HCEC 1CT (cell line): ENCODE measurements around the gene SCNN1B.
"Not testable (repeated sequence)": the region's sequence is repeated elsewhere in the genome, so short reads cannot be mapped to it uniquely, and the experiment has no call there.

Source experiments
- DNase-seq: peaks from one replicate; pipeline ENCODE4 v3.0.0-alpha.2; 2017

Gene SCNN1B

GRCh38 chr16:23302045-23302956, at the start of gene SCNN1B:
TSS of gene SCNN1B (plus strand) at chr16:23302302. CDS start at chr16:23348600, 46,298 bp downstream.
- DNase-seq, result no peak

DNA sequence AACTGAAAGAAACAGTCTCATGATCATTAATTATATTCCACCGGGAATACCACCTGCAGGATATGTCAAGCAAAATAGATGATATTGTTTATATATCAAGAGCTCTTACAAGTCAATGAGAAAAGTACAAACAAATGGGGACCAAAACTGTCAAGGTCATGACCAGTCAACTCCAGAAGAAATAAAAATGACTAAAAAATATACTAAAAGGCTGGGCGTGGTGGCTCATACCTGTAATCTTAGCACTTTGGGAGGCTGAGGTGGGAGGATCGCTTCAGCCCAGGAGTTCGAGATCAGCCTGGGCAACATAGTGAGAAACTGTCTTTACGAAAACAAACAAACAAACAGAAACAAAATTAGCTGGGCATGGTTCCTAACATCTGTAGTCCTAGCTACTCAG, 49.8 kb upstream of the SCNN1B start:
- DNase-seq, result no peak

DNA sequence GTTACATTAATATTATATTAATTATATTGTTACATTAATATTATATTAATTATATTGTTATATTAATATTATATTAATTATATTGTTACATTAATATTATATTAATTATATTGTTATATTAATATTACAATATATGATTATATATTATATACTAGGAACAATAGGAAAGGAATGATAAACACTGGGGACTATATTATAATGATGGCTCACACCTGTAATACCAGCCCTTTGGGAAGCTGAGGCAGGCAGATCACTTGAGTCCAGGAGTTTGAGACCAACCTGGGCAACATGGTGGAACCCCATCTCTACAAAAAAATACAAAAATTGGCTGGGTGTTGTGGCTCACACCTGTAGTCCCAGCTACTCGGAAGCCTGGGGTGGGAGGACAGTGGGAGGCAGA, 48.5 kb upstream of the SCNN1B start:
- DNase-seq, result not testable (repeated sequence)

GRCh38 chr16:23254338-23254737, 47.8 kb upstream of the SCNN1B start:
- DNase-seq, result peak; percentile 25

GRCh38 chr16:23255000-23255399, 47.1 kb upstream of the SCNN1B start:
- DNase-seq, result no peak

DNA sequence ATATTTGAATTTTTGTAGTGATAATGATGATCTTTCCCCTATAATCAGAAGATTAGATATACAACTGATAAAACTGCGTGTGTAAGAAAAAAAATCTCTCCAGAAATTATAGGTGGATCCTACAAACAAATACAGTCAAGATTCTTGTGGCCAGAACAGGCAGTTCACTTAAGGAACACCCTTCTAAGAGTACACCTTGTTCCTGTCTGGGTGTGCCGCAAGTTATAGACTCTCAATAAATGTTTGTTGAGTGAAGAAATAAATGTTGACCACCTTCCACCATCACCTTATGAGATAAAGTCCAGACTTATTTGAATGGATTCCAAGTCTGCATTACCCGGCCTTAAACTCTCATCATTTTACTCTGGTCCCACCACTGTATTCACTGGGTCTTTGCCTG, 45.7 kb upstream of the SCNN1B start:
- no peak for DNase-seq

- no peak for DNase-seq
These were observed 44.4 kb upstream of the SCNN1B start for GRCh38 chr16:23257682-23258081.

- DNase-seq, result no peak
These were observed 43.2 kb upstream of the SCNN1B start for GRCh38 chr16:23258919-23259237.

DNA sequence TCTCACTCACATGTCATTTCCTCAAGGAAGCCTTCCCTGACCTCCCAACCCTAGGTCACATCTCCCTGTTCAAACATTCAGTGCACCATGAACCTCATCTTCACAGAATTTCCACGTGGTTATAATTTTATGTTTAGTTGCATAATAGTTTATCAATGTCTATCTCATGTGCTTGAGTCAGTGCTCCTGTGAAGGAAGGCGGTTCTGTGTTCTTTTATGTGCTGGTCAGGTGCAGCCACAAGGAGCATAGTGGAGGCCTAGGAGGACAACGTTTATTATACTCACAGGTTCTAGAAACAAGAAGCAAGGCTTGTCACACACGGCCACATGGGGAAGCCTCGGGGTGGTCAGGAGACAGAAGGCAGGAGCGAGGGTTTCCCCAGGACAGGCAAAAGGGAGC, 34.5 kb upstream of the SCNN1B start:
- no peak for DNase-seq

- no peak for DNase-seq
These were observed 33.5 kb upstream of the SCNN1B start for GRCh38 chr16:23268561-23268960.

DNA sequence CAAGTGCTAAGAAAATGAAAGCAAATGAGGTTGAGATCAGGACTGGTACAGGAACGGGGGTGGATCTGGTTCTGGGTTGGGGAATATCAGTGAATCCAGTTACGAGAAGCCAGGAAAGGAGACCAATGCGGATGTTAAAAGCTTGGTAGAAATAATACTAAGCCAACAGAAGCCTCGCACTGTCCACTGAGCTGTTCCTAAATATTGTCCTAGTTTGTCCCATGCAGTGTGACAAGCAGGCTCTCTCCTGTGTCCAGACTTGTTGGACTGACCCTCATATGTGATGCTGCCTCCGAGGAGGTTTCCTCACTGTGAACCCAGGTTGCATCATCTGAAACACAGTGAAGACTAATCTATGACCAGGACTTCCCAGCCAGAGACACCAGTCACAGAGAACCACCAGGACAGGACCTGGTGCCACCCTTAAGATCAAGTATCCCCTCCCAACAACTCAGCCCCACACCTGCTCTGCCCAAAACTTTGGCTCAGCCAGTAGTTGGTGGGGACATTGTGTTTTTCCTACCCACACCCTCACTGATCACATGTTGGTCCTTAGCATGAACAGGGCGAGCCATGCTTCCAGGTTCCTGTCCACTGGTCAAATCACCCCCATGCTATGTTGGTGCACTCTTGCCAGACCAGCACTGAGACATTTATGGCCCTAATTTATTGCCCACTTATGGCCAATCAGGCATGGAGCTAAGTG, 32.7 kb upstream of the SCNN1B start:
- no peak for DNase-seq

GRCh38 chr16:23270654-23271053, 31.4 kb upstream of the SCNN1B start:
- no peak for DNase-seq

GRCh38 chr16:23274968-23275367, 27.1 kb upstream of the SCNN1B start:
- DNase-seq, result no peak

- no peak for DNase-seq
These were observed 25.3 kb upstream of the SCNN1B start for GRCh38 chr16:23276821-23277220.

DNA sequence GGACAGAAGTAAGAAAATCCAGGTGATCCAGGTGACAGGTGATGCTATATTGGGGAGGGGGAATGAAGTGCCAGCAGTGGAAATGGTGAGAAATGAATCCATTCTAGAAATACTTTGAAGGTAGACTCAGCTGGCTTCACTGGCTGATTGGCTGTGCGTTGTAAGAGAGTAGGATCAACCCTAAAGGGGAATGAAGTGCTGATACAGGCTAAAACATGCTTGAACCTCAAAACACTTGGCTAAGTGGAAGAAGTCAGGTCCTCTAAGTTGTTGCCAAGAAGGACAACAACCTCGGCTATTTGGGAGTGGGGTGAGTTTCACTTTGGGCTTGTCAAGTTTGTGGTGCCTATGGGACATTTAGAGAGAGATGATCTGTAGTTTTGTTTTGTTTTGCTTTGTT, 24.1 kb upstream of the SCNN1B start:
- DNase-seq, result no peak

DNA sequence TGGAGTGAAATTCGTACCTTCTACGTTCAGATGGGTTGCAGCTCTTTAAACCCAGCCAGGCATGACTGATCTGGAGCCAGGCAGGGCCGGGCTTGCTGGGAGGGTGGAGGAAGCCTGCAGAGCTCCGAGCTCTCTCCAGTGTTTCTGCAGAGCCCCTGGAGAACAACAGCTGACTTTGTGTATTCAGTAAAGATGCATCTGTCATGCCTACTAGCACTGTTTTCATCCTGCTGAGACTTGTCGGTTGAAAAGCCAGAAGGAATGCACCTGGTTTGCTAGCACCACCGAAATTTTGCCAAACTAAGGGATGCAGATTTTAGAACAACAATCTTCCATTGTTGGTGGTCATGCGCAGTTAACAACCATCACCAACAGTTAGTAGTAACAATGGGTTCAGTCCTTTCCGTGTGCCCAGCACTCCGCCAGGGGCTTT, 22.4 kb upstream of the SCNN1B start:
- DNase-seq, result no peak

DNA sequence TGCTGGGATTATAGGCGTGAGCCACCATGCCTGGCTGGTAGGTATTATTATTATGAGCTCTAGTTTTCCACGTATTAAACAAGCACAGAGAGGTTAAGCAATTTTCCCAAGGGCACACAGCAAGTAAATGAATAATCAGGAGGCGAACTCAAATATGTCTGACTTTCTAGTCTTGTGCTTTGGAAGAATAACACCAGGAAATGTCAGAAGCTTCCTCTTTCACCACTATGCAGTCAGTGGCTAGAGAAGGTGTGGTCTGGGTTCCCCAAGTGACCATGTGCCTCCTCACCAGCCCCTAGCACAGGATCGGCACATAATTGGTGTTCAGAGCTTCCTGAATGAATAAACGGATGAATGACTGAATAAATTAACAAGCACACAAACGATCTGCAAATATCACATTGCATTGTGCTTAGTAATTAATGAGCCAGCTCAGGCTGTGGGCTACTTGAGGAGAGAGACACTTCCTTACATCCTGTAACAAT, 21.6 kb upstream of the SCNN1B start:
- peak; percentile 64 for DNase-seq

GRCh38 chr16:23282568-23282967, 19.5 kb upstream of the SCNN1B start:
- no peak for DNase-seq

DNA sequence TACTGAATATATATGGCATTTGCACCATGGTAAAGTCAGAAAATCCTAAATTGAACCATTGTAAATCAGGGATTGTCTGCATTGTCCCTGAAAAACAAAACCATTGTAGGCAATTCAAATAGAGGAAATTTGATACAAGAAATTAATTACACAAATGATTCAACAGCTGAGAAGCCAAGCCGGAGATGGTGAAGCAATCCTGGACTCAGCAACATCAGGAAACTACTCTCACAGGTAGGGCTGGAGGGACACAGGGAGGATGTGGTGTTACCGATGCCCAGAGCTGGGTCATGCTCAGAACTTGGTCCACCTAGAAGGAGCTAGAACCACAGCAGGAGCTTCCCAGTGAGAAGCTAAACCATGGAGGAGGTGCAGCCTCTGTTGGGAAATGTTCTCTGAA, 18.5 kb upstream of the SCNN1B start:
- no peak for DNase-seq

DNA sequence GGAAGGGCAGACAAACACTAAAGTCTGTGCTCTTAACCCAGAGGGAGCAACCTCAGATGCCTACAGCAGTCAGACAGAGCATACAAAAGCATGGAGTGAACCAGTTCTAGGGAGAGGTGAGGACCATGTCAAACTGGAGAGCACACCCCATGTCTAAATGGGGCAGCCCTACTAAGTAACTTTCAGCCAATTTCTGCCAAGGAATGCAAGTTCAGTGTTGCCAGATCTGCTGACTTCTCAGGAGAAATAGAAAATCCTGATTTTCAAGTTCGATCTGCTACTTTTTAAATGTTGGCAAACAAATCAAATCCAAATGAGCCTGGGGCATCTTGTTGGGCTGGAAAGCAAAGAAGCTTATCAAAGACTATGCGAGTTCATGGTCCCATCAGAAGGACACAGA, 17.5 kb upstream of the SCNN1B start:
- DNase-seq, result no peak

GRCh38 chr16:23286131-23286532, 16.0 kb upstream of the SCNN1B start:
- peak; percentile 97 for DNase-seq

- no peak for DNase-seq
These were observed 13.9 kb upstream of the SCNN1B start for GRCh38 chr16:23288209-23288608.

- no peak for DNase-seq
These were observed 13.2 kb upstream of the SCNN1B start for GRCh38 chr16:23288726-23289512.
